ENCODE data around the gene FAM171A2. TPM values are rescaled to one million over a fixed set of nuclear protein-coding genes. Genes with fewer than 3 reads are reported as not detected.

The FAM171A2 gene
- total and polyA plus RNA-seq, 2 of the 8 experiments (the other 6 are each of a cell fraction or from before 2014, with no cell fraction given) = 21.9 to 24.1 TPM

DNA sequence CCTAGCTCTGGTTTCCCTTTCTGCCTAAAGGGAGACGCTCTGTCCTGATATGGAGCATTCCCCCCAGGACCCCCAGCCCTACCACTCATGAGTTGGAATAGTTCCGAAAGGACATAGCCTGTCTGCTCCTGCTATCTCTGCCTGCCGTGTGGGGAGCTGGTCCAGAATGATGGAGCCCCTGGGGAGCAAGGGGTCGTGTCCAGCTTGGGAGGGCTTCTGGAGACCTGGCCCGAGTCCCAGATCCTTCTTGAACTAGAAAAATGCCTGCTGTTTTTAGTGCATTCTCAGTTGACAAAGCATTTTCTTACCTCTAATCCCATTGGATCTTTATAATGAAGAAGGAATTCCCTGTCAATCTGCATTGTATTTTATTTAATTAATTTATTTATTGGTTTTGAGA lies 27.7 kb downstream of the FAM171A2 start (continued):
- TF ChIP-seq TCF12 (IDR thresholded peaks at IDR 0.05; ENCODE audit: low read depth, low read length) (no peak), SIRT6 (IDR thresholded peaks at IDR 0.05; ENCODE audit: low read length) (no peak), CBX8 (IDR thresholded peaks at IDR 0.05; ENCODE audit: borderline replicate concordance, low read depth, low read length) (no peak)

Measured in H1 (cell line).